ENCODE data around the gene COA1.
A peak's percentile ranks its signal among the peaks of the same experiment; 100 is the strongest.

GRCh38 chr7:43700059-43700501 is 29.2 kb downstream of the COA1 start:
- peak; percentile 41 to 88 (median 79) for TF ChIP-seq CTCF (IDR thresholded peaks at IDR 0.05)
- no peak for TF ChIP-seq POLR2A (IDR thresholded peaks at IDR 0.05)
